A549 (cell line): ENCODE data around the gene BANK1.

Experiments used
- CBX8 ChIP-seq: fragments of 200-600 bp; sonication (generic); IDR thresholded peaks from 2 replicates; pipeline ENCODE4 v1.6.1; 2016
- CTCF ChIP-seq: fragments of >200 bp; sonication (Bioruptor Twin); formaldehyde crosslinking; IDR thresholded peaks from 3 replicates; pipeline ENCODE4 v1.5.1; 2016
- E2F6 ChIP-seq: IDR thresholded peaks from 2 replicates; pipeline ENCODE4 v1.6.1; 2012; ENCODE audit warnings: low read depth, borderline replicate concordance
- ESRRA ChIP-seq: fragments of 150-350 bp; IDR thresholded peaks from 2 replicates; pipeline ENCODE4 v1.6.1; 2014; ENCODE audit warnings: mild to moderate bottlenecking, low read length, borderline replicate concordance
- HOXB13 ChIP-seq: fragments of 250-450 bp; sonication (Bioruptor Pico); IDR thresholded peaks from 2 replicates; pipeline ENCODE4 v1.5.0; 2020; ENCODE audit warnings: low read depth, mild to moderate bottlenecking, moderate library complexity
- NR3C1 ChIP-seq: fragments of >200 bp; sonication (Bioruptor Twin); formaldehyde crosslinking; IDR thresholded peaks from 3 replicates; pipeline ENCODE4 v1.6.1; 2017
- PHF8 ChIP-seq: fragments of 200-600 bp; sonication (generic); IDR thresholded peaks from 2 replicates; pipeline ENCODE4 v1.6.1; 2016; ENCODE audit warnings: low read depth, mild to moderate bottlenecking, antibody characterized with exemption, moderate library complexity, borderline replicate concordance
- POLR2A ChIP-seq: IDR thresholded peaks from 2 replicates; pipeline ENCODE4 v1.6.1; 2012; ENCODE audit warnings: mild to moderate bottlenecking, low read length
- RAD21 ChIP-seq, 2 experiments: fragments of >200 bp in 1 of 2; sonication (Bioruptor Twin) in 1 of 2; formaldehyde crosslinking in 1 of 2; IDR thresholded peaks in 1 of 2; conservative IDR thresholded peaks in 1 of 2; 2 replicates in 1 of 2; 3 replicates in 1 of 2; pipeline ENCODE4 v1.6.1; 2012 to 2018; ENCODE audit warnings: inconsistent platforms in 1 of 2
- ZSCAN20 ChIP-seq: fragments of 250-450 bp; sonication (Bioruptor Pico); IDR thresholded peaks from 2 replicates; pipeline ENCODE4 v1.8.0; 2022; ENCODE audit warnings: mild to moderate bottlenecking, moderate library complexity

- TF ChIP-seq CTCF (no peak), PHF8 (no peak), NR3C1 (no peak), E2F6 (no peak), ESRRA (no peak), CBX8 (no peak), HOXB13 (CRISPR knock-in tag) (no peak), ZSCAN20 (CRISPR knock-in tag) (no peak), POLR2A (no peak), RAD21 (conservative IDR thresholded peaks at IDR 0.05 in 1 of 2, IDR thresholded peaks at IDR 0.05 in 1 of 2) (no peak)
These were observed 141.1 kb downstream of the BANK1 start for GRCh38 chr4:101931619-101932018.
